ENCODE data around the gene PLCE1.
A peak's percentile ranks its signal among the peaks of the same experiment; 100 is the strongest.

Gene PLCE1

GRCh38 chr10:93994438-93994801 is 689 bp downstream of the PLCE1 start:
- no peaks in the 10 kb centered on the region for H4K20me1 ChIP-seq (ENCODE audit: insufficient read depth, low read length)
- H3K27me3 ChIP-seq (replicated peaks; ENCODE audit: insufficient read depth, low read length): peaks cover 9% of the 10 kb centered on the region; the same call in 1 of the 2 replicates
- H3F3A ChIP-seq (ENCODE audit: insufficient read depth, low read length): no peaks in the 10 kb centered on the region
- H3K9ac ChIP-seq (ENCODE audit: low read length): no peak overlapping the region; the same call in 1 of the 2 replicates
- H3K9me2 ChIP-seq (replicated peaks; ENCODE audit: insufficient read depth, low read length): no peaks in the 10 kb centered on the region
- H3K36me3 ChIP-seq (replicated peaks; ENCODE audit: insufficient read depth, low read length): no peaks in the 10 kb centered on the region
- H3K79me2 ChIP-seq (ENCODE audit: low read length): no peaks in the 10 kb centered on the region
- H3K27ac ChIP-seq (ENCODE audit: low read length): no peak overlapping the region
- H3K4me2 ChIP-seq (ENCODE audit: low read depth, low read length): peak overlapping the region; percentile 64
- TF ChIP-seq EZH2 (optimal IDR thresholded peaks at IDR 0.05; ENCODE audit: low read depth, low read length) (no peak), EZH2phosphoT487 (IDR thresholded peaks at IDR 0.05; ENCODE audit: low read length) (no peak), CTCF (IDR thresholded peaks at IDR 0.05; ENCODE audit: low read length) (no peak)
- peak overlapping the region; percentile 51 for H3K4me3 ChIP-seq (ENCODE audit: low read length)
- peaks cover 3% of the 10 kb centered on the region; the same call in 1 of the 2 replicates for H3K4me1 ChIP-seq (ENCODE audit: low read length)
- no peak for DNase-seq
- peak overlapping the region; percentile 60; the same call in 1 of the 2 replicates for H2AFZ ChIP-seq (ENCODE audit: low read length)
- no peaks in the 10 kb centered on the region for H3K9me3 ChIP-seq (replicated peaks; ENCODE audit: insufficient read depth, low read length)

- Histone ChIP-seq H2AFZ (ENCODE audit: low read length) (no peak overlapping the region), H3K4me3 (ENCODE audit: low read length) (no peak overlapping the region), H3K9me2 (replicated peaks; ENCODE audit: insufficient read depth, low read length) (no peaks in the 10 kb centered on the region), H3K4me1 (ENCODE audit: low read length) (peaks cover 3% of the 10 kb centered on the region; the same call in 1 of the 2 replicates), H3K79me2 (ENCODE audit: low read length) (no peaks in the 10 kb centered on the region), H4K20me1 (ENCODE audit: insufficient read depth, low read length) (no peaks in the 10 kb centered on the region), H3K36me3 (replicated peaks; ENCODE audit: insufficient read depth, low read length) (no peaks in the 10 kb centered on the region), H3K4me2 (ENCODE audit: low read depth, low read length) (no peak overlapping the region), H3K27ac (ENCODE audit: low read length) (no peak overlapping the region), H3K27me3 (replicated peaks; ENCODE audit: insufficient read depth, low read length) (peaks cover 9% of the 10 kb centered on the region; the same call in 1 of the 2 replicates), H3F3A (ENCODE audit: insufficient read depth, low read length) (no peaks in the 10 kb centered on the region), H3K9ac (ENCODE audit: low read length) (no peak overlapping the region), H3K9me3 (replicated peaks; ENCODE audit: insufficient read depth, low read length) (no peaks in the 10 kb centered on the region)
- DNase-seq: no peak
- TF ChIP-seq EZH2 (optimal IDR thresholded peaks at IDR 0.05; ENCODE audit: low read depth, low read length): no peak
- no peak for TF ChIP-seq CTCF (IDR thresholded peaks at IDR 0.05; ENCODE audit: low read length)
- TF ChIP-seq EZH2phosphoT487 (IDR thresholded peaks at IDR 0.05; ENCODE audit: low read length): no peak
These were observed 1.5 kb downstream of the PLCE1 start for GRCh38 chr10:93995182-93995581.

GRCh38 chr10:93995598-93996271 is 2.0 kb downstream of the PLCE1 start:
- H3K36me3 ChIP-seq (replicated peaks; ENCODE audit: insufficient read depth, low read length): no peaks in the 10 kb centered on the region

More at GRCh38 chr10:93995598-93996271, 2.0 kb downstream of the PLCE1 start:
- no peaks in the 10 kb centered on the region for H3F3A ChIP-seq (ENCODE audit: insufficient read depth, low read length)
- no peaks in the 10 kb centered on the region for H3K9me3 ChIP-seq (replicated peaks; ENCODE audit: insufficient read depth, low read length)
- no peaks in the 10 kb centered on the region for H3K79me2 ChIP-seq (ENCODE audit: low read length)
- TF ChIP-seq EZH2phosphoT487 (IDR thresholded peaks at IDR 0.05; ENCODE audit: low read length): no peak
- TF ChIP-seq CTCF (IDR thresholded peaks at IDR 0.05; ENCODE audit: low read length): no peak
- TF ChIP-seq EZH2 (optimal IDR thresholded peaks at IDR 0.05; ENCODE audit: low read depth, low read length): no peak
- peaks cover 3% of the 10 kb centered on the region; the same call in 1 of the 2 replicates for H3K4me1 ChIP-seq (ENCODE audit: low read length)
- DNase-seq: no peak
- H3K27ac ChIP-seq (ENCODE audit: low read length): no peak overlapping the region
- no peak overlapping the region for H2AFZ ChIP-seq (ENCODE audit: low read length)
- no peaks in the 10 kb centered on the region for H3K9me2 ChIP-seq (replicated peaks; ENCODE audit: insufficient read depth, low read length)
- H3K27me3 ChIP-seq (replicated peaks; ENCODE audit: insufficient read depth, low read length): peaks cover 9% of the 10 kb centered on the region; the same call in 1 of the 2 replicates
- H4K20me1 ChIP-seq (ENCODE audit: insufficient read depth, low read length): no peaks in the 10 kb centered on the region
- no peak overlapping the region for H3K4me2 ChIP-seq (ENCODE audit: low read depth, low read length)
- H3K9ac ChIP-seq (ENCODE audit: low read length): no peak overlapping the region
- no peak overlapping the region for H3K4me3 ChIP-seq (ENCODE audit: low read length)

All from MM.1S (cell line).